SU-DHL-6 (cell line): ENCODE measurements around the gene UBTF.
"Not testable (repeated sequence)": the region's sequence is repeated elsewhere in the genome, so short reads cannot be mapped to it uniquely, and the experiment has no call there.

ENCODE experiments used
- H2AFZ ChIP-seq: fragments of 200-600 bp; sonication (generic); 2 replicates; pipeline ENCODE4 v1.6.1; 2014; ENCODE audit warnings: low read depth, mild to moderate bottlenecking, moderate library complexity, mixed read lengths, antibody characterized with exemption, low read length; ENCODE audit not compliant: severe bottlenecking
- H3F3A ChIP-seq: fragments of 200-600 bp; shearing (Covaris generic); 2 replicates; pipeline ENCODE4 v1.6.0; 2016; ENCODE audit warnings: antibody characterized with exemption, mild to moderate bottlenecking; ENCODE audit not compliant: insufficient read depth
- H3K27ac ChIP-seq: fragments of 200-600 bp; sonication (generic); 2 replicates; pipeline ENCODE4 v1.5.1; 2016; ENCODE audit warnings: low read depth, mild to moderate bottlenecking, low read length, moderate library complexity, mixed read lengths
- H3K27me3 ChIP-seq: fragments of 200-600 bp; sonication (generic), shearing (Covaris generic); 2 replicates; pipeline ENCODE4 v1.6.0; 2014; ENCODE audit warnings: mild to moderate bottlenecking, low read length
- H3K36me3 ChIP-seq: fragments of 200-600 bp; sonication (generic); 2 replicates; pipeline ENCODE4 v1.6.1; 2014; ENCODE audit warnings: mild to moderate bottlenecking, low read length, mixed read lengths
- H3K4me2 ChIP-seq: fragments of 300-600, 200-600 bp; shearing (Covaris generic), sonication (generic); 2 replicates; pipeline ENCODE4 v1.6.0; 2014; ENCODE audit warnings: low read length, low read depth, mild to moderate bottlenecking; ENCODE audit not compliant: poor library complexity, severe bottlenecking
- H3K4me3 ChIP-seq: fragments of 200-600 bp; sonication (generic); 2 replicates; pipeline ENCODE4 v1.5.1; 2014; ENCODE audit warnings: antibody characterized with exemption, low read length, mild to moderate bottlenecking, mixed read lengths; ENCODE audit not compliant: insufficient read depth, poor library complexity, severe bottlenecking
- H3K79me2 ChIP-seq: fragments of 200-600 bp; sonication (generic); 2 replicates; pipeline ENCODE4 v1.6.1; 2014; ENCODE audit warnings: mild to moderate bottlenecking, low read length, moderate library complexity; ENCODE audit not compliant: insufficient read depth
- H3K9ac ChIP-seq: fragments of 200-600 bp; sonication (generic); 2 replicates; pipeline ENCODE4 v1.7.0; 2014; ENCODE audit warnings: mild to moderate bottlenecking, low read length
- H3K9me2 ChIP-seq: fragments of 200-600 bp; sonication (generic); replicated peaks from 2 replicates; pipeline ENCODE4 v1.6.1; 2014; ENCODE audit warnings: low read length; ENCODE audit not compliant: insufficient read depth
- H3K9me3 ChIP-seq: fragments of 200-600 bp; sonication (generic); 2 replicates; pipeline ENCODE4 v1.6.1; 2014; ENCODE audit warnings: low read length, mixed read lengths; ENCODE audit not compliant: insufficient read depth
- H4K20me1 ChIP-seq: fragments of 200-600 bp; sonication (generic); 2 replicates; pipeline ENCODE4 v1.6.1; 2014; ENCODE audit warnings: low read depth, mild to moderate bottlenecking, antibody characterized with exemption, low read length, moderate library complexity, mixed read lengths
- EZH2phosphoT487 ChIP-seq: fragments of 200-600 bp; sonication (generic), shearing (Covaris generic); conservative IDR thresholded peaks from 2 replicates; pipeline ENCODE4 v1.6.1; 2018; ENCODE audit warnings: mild to moderate bottlenecking, antibody characterized with exemption, low read length, moderate library complexity, mixed read lengths
- TF ChIP-seq, protein P1 (sequence below): fragments of 200-600 bp; sonication (generic); IDR thresholded peaks from one replicate; pipeline ENCODE4 v1.5.1; 2017; ENCODE audit warnings: antibody characterized with exemption, mild to moderate bottlenecking, low read length, moderate library complexity; ENCODE audit not compliant: insufficient read depth, poor library complexity, severe bottlenecking

The UBTF gene

GRCh38 chr17:44241106-44241624 lies 21.7 kb upstream of the UBTF start:
- no peaks in the 10 kb centered on the region for H3K79me2 ChIP-seq
- H3K4me2 ChIP-seq = no peak overlapping the region
- no peaks in the 10 kb centered on the region for H4K20me1 ChIP-seq
- no peaks in the 10 kb centered on the region for H3K9me2 ChIP-seq
- no peak overlapping the region for H3K27ac ChIP-seq
- H2AFZ ChIP-seq = no peak overlapping the region
- H3K27me3 ChIP-seq = no peaks in the 10 kb centered on the region
- H3K9me3 ChIP-seq = no peaks in the 10 kb centered on the region
- no peak for TF ChIP-seq EZH2phosphoT487
- H3K9ac ChIP-seq = no peak overlapping the region
- H3F3A ChIP-seq = no peaks in the 10 kb centered on the region
- H3K4me3 ChIP-seq = no peak overlapping the region
- no peaks in the 10 kb centered on the region for H3K36me3 ChIP-seq

GRCh38 chr17:44237886-44238285 lies 18.4 kb upstream of the UBTF start:
- H2AFZ ChIP-seq, H3K27ac ChIP-seq, H3F3A ChIP-seq: not testable (repeated sequence)

DNA sequence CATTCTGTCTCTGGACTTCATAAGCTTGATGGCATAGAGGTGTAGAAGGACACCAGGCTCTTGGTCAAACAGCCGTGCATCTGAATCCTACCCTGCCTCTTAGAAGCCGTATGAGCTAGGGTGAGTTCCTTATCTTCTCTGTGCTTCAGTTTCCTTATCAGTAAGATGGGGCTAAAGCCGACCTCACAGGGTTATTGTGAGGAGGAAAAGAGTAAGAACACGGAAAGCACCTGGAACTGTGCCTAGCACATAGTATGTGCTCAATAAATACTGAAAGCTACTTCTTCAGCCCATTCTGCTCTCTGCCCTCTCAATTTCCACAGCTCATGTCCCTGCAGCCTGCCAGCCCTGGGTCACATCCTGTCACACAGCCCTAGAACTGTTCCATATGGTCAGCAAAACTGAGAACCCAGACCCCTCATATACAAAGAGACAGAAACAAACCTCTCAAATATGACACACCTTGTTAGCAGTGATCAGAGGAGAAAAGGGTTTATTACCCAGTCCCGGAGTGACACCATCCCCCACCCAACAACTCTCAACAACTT lies 17.0 kb upstream of the UBTF start:
- Histone ChIP-seq H2AFZ (no peak overlapping the region), H3K79me2 (no peaks in the 10 kb centered on the region), H3K27ac (no peak overlapping the region), H3F3A (no peaks in the 10 kb centered on the region), H3K9ac (no peak overlapping the region), H3K9me3 (no peaks in the 10 kb centered on the region), H3K36me3 (no peaks in the 10 kb centered on the region), H3K9me2 (no peaks in the 10 kb centered on the region), H3K4me2 (no peak overlapping the region), H4K20me1 (no peaks in the 10 kb centered on the region), H3K27me3 (no peaks in the 10 kb centered on the region), H3K4me3 (no peak overlapping the region)
- TF ChIP-seq EZH2phosphoT487 = no peak
- TF ChIP-seq, protein P1, sequence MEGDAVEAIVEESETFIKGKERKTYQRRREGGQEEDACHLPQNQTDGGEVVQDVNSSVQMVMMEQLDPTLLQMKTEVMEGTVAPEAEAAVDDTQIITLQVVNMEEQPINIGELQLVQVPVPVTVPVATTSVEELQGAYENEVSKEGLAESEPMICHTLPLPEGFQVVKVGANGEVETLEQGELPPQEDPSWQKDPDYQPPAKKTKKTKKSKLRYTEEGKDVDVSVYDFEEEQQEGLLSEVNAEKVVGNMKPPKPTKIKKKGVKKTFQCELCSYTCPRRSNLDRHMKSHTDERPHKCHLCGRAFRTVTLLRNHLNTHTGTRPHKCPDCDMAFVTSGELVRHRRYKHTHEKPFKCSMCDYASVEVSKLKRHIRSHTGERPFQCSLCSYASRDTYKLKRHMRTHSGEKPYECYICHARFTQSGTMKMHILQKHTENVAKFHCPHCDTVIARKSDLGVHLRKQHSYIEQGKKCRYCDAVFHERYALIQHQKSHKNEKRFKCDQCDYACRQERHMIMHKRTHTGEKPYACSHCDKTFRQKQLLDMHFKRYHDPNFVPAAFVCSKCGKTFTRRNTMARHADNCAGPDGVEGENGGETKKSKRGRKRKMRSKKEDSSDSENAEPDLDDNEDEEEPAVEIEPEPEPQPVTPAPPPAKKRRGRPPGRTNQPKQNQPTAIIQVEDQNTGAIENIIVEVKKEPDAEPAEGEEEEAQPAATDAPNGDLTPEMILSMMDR = no peak

More at GRCh38 chr17:44237886-44238285, 18.4 kb upstream of the UBTF start:
- not testable (repeated sequence) for H3K9me2 ChIP-seq, H3K9ac ChIP-seq, H3K36me3 ChIP-seq, H4K20me1 ChIP-seq, H3K9me3 ChIP-seq, H3K4me3 ChIP-seq, H3K4me2 ChIP-seq, H3K27me3 ChIP-seq, H3K79me2 ChIP-seq

DNA sequence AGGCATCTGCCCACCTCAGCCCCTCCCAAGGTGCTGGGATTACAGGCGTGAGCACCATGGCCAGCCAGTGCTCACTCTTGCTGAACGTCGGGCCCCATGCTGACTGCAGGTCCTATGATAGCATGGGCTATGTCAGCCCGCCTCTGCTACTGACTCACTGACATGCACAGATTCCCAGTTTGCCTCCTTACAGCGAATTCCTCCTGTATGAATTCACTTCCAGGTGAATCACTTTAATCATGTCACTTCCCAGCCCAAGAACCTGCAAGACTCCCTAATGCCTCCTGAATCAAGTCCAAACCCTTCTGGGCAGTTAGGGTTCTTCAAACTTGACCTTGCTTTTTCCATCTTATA lies 16.1 kb upstream of the UBTF start:
- Histone ChIP-seq H3K36me3 (no peaks in the 10 kb centered on the region), H3K9me3 (no peaks in the 10 kb centered on the region), H3K4me3 (no peak overlapping the region), H3K27me3 (no peaks in the 10 kb centered on the region), H3K79me2 (no peaks in the 10 kb centered on the region), H3K27ac (no peak overlapping the region), H3F3A (no peaks in the 10 kb centered on the region), H2AFZ (no peak overlapping the region), H3K9ac (no peak overlapping the region), H3K4me2 (no peak overlapping the region), H4K20me1 (no peaks in the 10 kb centered on the region), H3K9me2 (no peaks in the 10 kb centered on the region)
- TF ChIP-seq, protein P1 = no peak
